KG1 (cell line): ENCODE data around the gene SH3RF3.

Source experiments
- DNase-seq: peaks from one replicate; lab custom pipeline; 2025; lab: John Stamatoyannopoulos, UW

SH3RF3 gene

DNA sequence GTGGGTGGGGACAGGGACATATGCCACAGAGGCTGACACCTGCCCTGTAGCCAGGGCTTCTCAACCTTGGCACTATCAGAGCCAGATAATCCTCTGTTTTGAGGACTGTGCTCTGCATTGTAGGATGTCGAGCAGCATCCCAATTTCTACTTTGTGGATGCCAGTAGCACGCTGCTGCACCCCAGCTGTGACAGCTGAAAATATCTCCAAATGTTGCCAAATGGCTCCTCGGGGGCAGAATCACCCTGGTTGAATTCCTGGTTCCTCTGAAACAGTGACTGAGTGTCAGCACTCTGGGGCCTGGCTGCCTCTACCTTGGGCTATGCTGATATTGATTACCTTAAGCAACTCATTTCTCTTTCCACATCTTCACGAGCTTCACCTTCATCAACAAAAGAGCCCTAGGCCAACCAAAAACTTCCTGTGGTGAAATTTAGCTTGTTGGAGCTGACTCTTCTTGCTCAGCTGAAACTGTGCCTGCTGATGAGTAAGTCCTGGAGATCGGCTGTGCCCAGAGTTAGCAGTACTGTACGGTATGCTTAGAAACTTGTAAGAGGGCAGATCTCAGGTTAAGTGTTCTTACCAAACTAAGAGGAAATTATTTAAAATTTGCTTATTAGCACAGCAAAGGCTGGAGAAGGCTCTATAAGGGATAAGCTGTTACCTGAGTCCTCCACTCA, 346.7 kb downstream of the SH3RF3 start:
- no peak for DNase-seq

DNA sequence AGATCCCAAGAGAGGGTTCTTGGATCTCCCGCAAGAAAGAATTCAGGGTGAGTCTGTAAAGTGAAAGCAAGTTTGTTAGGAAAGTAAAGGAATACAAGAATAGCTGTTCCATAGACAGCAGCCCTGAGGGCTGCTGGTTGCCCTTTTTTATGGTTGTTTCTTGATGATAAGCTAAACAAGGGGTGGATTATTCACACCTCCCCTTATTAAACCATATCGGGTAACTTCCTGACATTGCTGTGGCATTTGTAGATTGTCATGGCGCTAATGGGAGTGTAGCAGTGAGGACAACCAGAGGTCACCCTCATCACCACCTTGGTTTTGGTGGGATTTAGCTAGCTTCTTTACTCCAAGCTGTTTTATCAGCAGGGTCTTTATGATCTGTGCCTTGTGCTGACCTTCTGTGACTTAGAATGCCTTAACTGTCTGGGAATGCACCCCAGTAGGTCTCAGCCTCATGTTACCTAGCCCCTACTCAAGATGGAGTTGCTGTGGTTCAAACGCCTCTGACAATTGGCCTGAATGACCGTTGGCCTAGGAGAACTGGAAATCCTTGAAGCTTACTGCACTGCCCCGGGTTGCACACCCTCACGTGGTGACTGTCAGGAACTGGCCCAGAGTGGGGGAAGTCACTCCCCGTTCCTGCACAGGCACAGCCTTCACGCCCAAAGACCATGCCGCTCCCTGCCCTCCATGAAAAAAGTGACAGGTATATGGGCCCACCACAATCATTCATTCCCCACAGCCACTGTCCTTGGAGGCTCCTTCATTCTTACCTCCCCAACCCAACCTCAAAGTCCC, 347.8 kb downstream of the SH3RF3 start:
- no peak for DNase-seq

- no peak for DNase-seq
Observed at GRCh38 chr2:109478906-109479493, 350.0 kb downstream of the SH3RF3 start.

DNA sequence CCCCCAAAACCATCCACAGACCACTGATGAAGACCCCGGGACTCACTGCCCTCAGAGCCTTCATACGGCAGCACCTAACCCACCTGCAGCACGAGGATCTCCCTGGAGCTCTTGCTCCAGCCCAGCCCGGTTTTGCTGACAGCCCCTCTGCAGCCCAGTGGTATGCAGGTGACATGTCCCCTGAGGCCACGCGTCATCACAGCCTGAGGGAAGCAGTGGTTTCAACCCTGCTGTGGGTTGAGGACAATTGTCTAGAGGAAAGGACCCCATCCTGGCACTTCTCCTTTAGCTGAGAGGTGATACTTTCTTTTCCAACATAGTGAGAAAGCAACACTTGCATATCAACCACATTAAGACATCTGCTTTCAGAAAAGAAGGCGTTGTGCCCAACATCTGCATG, 350.8 kb downstream of the SH3RF3 start:
- DNase-seq = no peak

DNA sequence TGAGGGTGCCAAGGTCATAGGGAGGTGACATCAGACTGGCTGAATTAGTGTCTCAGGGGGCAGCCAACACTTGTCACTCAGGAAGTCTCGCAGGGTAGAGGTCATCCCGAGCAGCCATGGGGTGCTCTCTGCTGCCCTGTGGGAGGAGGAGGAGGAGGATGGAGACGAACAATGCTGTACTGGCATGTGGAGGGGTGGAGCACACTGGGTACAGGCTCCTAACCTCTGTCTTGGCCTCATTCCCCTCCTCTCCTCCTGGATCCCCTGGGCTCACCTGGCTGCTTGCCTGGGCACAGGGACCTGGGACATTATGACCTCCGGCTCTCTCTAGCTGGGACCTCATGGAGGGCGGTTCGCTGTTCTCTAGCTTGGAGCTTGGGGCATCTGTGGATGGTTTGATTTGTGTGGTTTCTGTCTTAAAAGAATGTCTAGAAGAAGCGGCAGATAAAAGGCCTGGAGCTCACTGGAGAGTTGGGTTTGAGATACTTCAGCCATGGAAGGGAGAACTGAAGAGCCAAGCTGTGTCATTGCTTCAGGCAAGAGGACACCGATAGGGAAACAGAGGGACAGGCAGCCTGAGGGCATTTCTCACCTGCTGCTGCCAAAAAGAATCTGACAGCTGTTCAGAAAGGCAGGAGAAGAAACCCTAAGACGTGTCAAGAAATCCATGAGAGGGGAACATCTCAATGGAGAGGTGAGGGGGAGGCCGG, 351.6 kb downstream of the SH3RF3 start:
- no peak for DNase-seq

- DNase-seq = no peak
Observed at GRCh38 chr2:109481196-109481555, 352.2 kb downstream of the SH3RF3 start.

DNA sequence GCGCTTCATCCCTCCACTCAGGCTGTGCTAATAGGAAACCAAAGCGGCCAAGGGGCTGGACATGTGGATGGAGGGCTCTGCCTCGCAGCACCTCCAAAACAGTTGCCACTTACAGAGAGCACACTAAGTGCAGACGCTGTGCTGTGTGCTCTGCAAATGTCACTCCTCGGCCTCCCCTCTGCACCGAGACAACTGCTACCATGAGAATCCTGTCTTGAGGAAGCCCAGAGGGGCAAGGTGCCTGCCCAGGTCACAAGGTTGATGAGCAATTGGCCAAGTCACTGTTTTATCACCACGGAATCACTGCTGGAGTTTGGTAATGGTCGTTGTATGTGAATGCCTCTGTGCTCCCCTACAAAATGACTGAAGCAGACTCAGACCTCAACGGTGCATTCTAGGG, 352.6 kb downstream of the SH3RF3 start:
- no peak for DNase-seq

GRCh38 chr2:109482361-109482861, 353.4 kb downstream of the SH3RF3 start:
- DNase-seq = no peak

DNA sequence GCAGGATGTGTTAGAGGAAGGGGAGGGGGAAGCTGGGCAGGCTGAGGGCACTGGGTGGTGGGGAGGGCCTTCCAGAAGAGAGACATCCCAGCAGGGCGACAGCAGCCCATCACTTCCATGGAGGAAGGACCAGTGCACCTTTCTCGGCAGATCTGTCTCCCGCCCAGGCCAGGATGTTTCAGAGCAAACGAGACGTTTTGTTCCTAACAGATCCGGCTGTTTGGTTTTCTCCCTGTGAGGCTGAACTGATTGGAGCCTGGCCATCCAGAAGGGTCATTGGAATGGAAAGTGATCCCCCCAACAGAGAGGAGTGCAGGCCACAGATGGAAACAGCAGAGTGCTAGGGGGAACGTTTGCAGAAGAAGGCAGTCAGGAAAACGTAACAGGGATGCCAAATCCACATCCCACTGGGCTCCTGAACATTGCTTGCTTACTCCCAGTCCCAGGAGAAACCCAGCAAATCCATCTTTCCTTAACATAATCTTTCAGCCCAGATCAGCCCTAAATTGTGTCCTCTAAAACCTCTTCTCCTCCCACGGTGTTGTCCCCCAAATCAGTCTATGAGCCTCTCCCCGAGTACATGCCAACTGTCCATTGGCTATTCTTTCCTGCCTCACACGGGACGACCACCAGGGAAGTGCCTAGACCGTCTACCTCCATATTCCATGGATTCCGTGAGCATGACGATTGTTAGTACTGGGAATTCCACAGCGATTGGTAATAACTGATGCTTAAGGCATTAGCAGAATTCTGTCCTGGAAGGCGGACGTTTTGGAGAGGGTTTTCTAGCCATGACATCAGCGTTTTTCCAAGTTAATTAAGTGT, 357.9 kb downstream of the SH3RF3 start:
- DNase-seq = no peak

- DNase-seq = no peak
Observed at GRCh38 chr2:109487536-109487869, 358.5 kb downstream of the SH3RF3 start.

- no peak for DNase-seq
Observed at GRCh38 chr2:109487871-109488655, 359.1 kb downstream of the SH3RF3 start.

DNA sequence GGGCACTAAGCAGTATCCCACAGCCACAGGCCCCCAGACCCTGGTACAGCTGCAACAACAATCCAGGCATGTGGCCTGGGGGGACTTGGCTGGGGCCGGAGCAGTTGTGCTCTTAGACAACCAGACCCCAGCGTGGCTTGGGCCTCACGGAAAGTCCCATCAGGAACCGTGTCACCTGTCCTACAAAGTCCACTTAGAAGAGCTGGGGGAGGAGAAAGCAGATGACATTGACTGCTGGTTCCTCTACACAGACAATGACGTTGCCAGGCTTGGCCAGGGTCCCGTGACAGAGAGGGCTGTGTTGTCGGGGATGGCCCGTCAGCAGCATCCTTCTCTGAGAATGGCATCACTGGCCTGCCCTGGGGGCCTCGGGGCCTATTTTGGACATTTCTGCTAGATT, 360.3 kb downstream of the SH3RF3 start:
- no peak for DNase-seq

GRCh38 chr2:109493176-109493935, 364.4 kb downstream of the SH3RF3 start:
- no peak for DNase-seq

DNA sequence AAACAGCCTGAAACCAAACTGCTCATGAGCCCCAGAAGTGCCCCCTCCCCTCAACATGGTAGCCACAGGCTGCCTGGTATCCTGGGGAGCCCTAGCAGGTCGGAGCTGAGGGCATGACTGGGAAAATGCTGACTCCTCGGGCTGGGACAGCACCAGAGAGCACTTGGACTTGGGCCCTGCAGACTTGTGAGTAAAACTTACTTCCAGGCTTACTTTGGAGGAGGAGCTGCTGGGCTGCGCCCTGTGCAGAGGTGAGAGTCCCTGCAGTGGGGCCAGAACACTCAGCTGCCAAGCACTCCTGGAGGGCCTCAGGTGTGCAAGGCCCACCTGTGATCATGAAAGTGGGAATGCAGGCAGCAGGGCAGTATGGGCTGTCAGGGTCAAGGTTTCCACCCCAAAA, 365.3 kb downstream of the SH3RF3 start:
- no peak for DNase-seq

DNA sequence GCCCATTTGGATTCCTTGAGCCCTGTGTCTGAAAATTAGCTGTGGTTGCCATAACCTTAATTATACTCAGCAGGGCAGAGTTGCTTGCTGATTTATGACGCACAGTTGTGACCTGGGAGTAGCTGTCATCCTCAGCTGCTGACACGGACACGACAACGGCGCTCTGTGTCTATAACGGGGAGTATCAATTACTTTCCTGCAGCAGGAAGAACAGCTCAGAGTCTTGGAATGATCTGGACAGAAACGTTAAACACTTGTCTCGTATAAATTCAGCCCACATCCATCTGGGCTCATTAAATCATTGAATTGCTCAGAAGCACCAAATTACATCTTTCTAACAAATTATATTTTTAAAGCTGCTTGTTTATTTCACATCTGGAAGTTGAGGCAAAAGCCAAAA, 368.5 kb downstream of the SH3RF3 start:
- DNase-seq = no peak

DNA sequence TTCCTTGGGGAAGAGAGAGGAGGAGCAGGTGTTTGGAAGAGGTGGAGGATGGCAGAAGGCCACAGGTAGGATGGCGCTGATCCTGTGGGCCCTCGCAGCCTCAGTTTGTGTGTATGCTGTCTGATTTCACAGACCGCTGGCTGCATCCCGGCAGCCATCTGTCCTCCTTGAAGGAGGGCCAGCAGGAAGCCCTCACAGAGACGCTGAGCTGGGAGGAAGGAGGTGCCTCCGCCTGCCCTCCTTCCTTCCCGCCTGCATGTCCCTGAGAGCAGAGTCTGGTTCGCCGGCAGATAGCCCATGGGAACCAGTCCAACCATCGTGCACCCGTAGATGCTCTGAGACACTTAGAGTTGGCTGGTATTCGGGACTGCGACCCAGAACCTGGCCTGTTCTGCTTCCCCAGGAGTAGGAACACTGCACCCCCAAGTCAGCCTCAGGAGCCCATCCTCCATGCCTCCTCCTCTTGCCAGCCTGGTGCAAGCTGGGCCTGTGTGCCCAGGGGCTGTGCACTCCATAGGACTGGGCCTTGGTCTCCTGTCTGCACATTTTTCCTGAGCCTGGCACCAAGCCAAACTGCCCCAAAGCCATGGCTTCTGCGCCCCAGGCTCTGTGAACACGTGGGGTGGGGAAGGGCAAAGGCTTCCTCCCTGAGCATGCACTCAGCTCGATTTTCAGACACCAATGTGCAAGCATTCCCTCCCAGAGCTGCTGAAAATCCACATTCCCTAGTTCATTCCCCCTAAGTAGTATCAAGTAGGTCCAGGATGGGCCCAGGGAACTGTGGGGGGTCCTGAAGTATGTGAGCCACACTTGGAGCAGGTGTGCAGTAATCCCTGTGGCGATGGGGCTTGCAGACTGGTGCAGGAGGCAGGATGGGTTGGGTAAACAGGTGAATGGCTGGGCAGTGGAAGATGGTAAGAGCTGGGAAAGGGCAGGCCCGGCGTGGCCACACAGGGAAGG, 369.2 kb downstream of the SH3RF3 start:
- DNase-seq = no peak

GRCh38 chr2:109498906-109499305, 369.9 kb downstream of the SH3RF3 start:
- no peak for DNase-seq

- DNase-seq = no peak
Observed at GRCh38 chr2:109499566-109499965, 370.6 kb downstream of the SH3RF3 start.

- DNase-seq = no peak
Observed at GRCh38 chr2:109500910-109501309, 371.9 kb downstream of the SH3RF3 start.
